SK-N-SH (cell line): ENCODE data around the gene PRAMEF18. TPM values are rescaled to one million over a fixed set of nuclear protein-coding genes. Genes with fewer than 3 reads are reported as not detected.
"Not testable (repeated sequence)": the region's sequence is repeated elsewhere in the genome, so short reads cannot be mapped to it uniquely, and the experiment has no call there.

Experiments used
- CTCF ChIA-PET: fragments of 300-600, 350-600 bp; formaldehyde crosslinking; extraction: SDS; loops from one replicate; lab custom pipeline; 2021; lab: Yijun Ruan, JAX
- POLR2A ChIA-PET: fragments of 350-600 bp; sonication (Branson Sonifier 250); formaldehyde crosslinking; extraction: SDS; loops from one replicate; lab custom pipeline; 2020; ENCODE audit warnings: antibody characterized with exemption, inconsistent platforms; lab: Yijun Ruan, JAX
- DNase-seq: peaks from one replicate; pipeline ENCODE4 v3.0.0; 2012
- H2AFZ ChIP-seq: fragments of 200-600 bp; sonication (generic); 2 replicates; pipeline ENCODE4 v1.8.1; 2016; ENCODE audit warnings: antibody characterized with exemption, mild to moderate bottlenecking, low read depth
- H3F3A ChIP-seq: fragments of 200-600 bp; sonication (generic); replicated peaks from 2 replicates; pipeline ENCODE3; 2016; ENCODE audit warnings: antibody characterized with exemption, mild to moderate bottlenecking; ENCODE audit not compliant: insufficient read depth
- H3K27ac ChIP-seq, 2 experiments: fragments of 200-500 bp in 1 of 2; fragments of 200-600 bp in 1 of 2; sonication (Bioruptor generic) in 1 of 2; sonication (generic), shearing (Covaris generic) in 1 of 2; 2 replicates each; pipeline versions ENCODE4 v1.5.1 to v1.6.1; 2014 to 2016; ENCODE audit warnings: low read depth in 2 of 2, inconsistent platforms in 1 of 2, low read length in 1 of 2, mild to moderate bottlenecking in 1 of 2, mixed read lengths in 1 of 2
- H3K27me3 ChIP-seq: fragments of 200-600 bp; sonication (generic), shearing (Covaris generic); 2 replicates; pipeline ENCODE4 v1.6.1; 2016; ENCODE audit warnings: mixed run types; ENCODE audit not compliant: insufficient read depth
- H3K36me3 ChIP-seq, 2 experiments: fragments of 200-500 bp in 1 of 2; fragments of 200-600 bp in 1 of 2; sonication (Bioruptor generic) in 1 of 2; sonication (generic) in 1 of 2; replicated peaks in 1 of 2; 2 replicates each; pipeline versions ENCODE3 to v1.5.1; 2014 to 2016; ENCODE audit warnings: low read length in 1 of 2, mild to moderate bottlenecking in 1 of 2; ENCODE audit not compliant: insufficient read depth in 2 of 2, control insufficient read depth in 1 of 2
- H3K4me1 ChIP-seq, 2 experiments: fragments of 200-500 bp in 1 of 2; fragments of 200-600 bp in 1 of 2; sonication (Bioruptor generic) in 1 of 2; sonication (generic), shearing (Covaris generic) in 1 of 2; 2 replicates each; pipeline versions ENCODE4 v1.5.1 to v1.6.1; 2014 to 2016; ENCODE audit warnings: low read depth in 1 of 2, low read length in 1 of 2, mixed run types in 1 of 2; ENCODE audit not compliant: insufficient read depth in 2 of 2, control insufficient read depth in 1 of 2
- H3K4me2 ChIP-seq: fragments of 200-600 bp; sonication (generic), shearing (Covaris generic); 2 replicates; pipeline ENCODE4 v1.6.1; 2017; ENCODE audit warnings: mixed run types
- H3K4me3 ChIP-seq, 2 experiments: fragments of 200-500 bp in 1 of 2; fragments of 200-600 bp in 1 of 2; sonication (Bioruptor generic) in 1 of 2; sonication (generic), shearing (Covaris generic) in 1 of 2; 2 replicates each; pipeline versions ENCODE4 v1.5.1 to v1.8.1; 2014 to 2016; ENCODE audit warnings: low read depth in 2 of 2, inconsistent platforms in 1 of 2, low read length in 1 of 2, mild to moderate bottlenecking in 1 of 2, mixed read lengths in 1 of 2, moderate library complexity in 1 of 2
- H3K79me2 ChIP-seq: fragments of 200-600 bp; sonication (generic); 2 replicates; pipeline ENCODE4 v1.8.1; 2017; ENCODE audit warnings: mild to moderate bottlenecking; ENCODE audit not compliant: insufficient read depth
- H3K9ac ChIP-seq: fragments of 200-600 bp; sonication (generic); 2 replicates; pipeline ENCODE4 v1.6.1; 2017; ENCODE audit warnings: mixed run types
- H3K9me2 ChIP-seq: fragments of 200-600 bp; sonication (generic); 2 replicates; pipeline ENCODE4 v1.6.1; 2017; ENCODE audit warnings: mixed run types
- H3K9me3 ChIP-seq: fragments of 200-600 bp; sonication (generic); 2 replicates; pipeline ENCODE4 v1.6.1; 2017; ENCODE audit warnings: mixed run types, mild to moderate bottlenecking, moderate library complexity
- H4K20me1 ChIP-seq: fragments of 200-600 bp; sonication (generic); 2 replicates; pipeline ENCODE4 v1.6.1; 2017; ENCODE audit warnings: mild to moderate bottlenecking, mixed run types; ENCODE audit not compliant: insufficient read depth
- WGBS: methylation state at CpG from one replicate; pipeline ENCODE4 v1.1.6; 2017; ENCODE audit warnings: low lambda C conversion rate; 5-methylcytosine and 5-hydroxymethylcytosine counted together
- polyA plus RNA-seq, 3 experiments: library from polyadenylated mRNA; depleted of rRNA; stranded (reverse); fragments of >200 nt; gene quantifications; 2 replicates each; pipeline ENCODE4 v1.2.3, GENCODE V29; 2012

The PRAMEF18 gene
- polyA plus RNA-seq, 1 of the 3 experiments (the other 2 are of a cell fraction): not detected

GRCh38 chr1:13201309-13201708 is 24.6 kb downstream of the PRAMEF18 start, which contains the start of gene PRAMEF13:
PRAMEF13 (minus strand) TSS chr1:13201409; CDS start chr1:13199589, 1,820 bp downstream.
- H3K9me2 ChIP-seq, H3K9me3 ChIP-seq, H2AFZ ChIP-seq, H3K4me3 ChIP-seq, H3K79me2 ChIP-seq, CTCF ChIA-PET, H3F3A ChIP-seq, H3K9ac ChIP-seq, POLR2A ChIA-PET, H3K36me3 ChIP-seq, H3K27me3 ChIP-seq, H4K20me1 ChIP-seq, DNase-seq, H3K4me2 ChIP-seq, H3K27ac ChIP-seq, H3K4me1 ChIP-seq: not testable (repeated sequence)
- WGBS: no CpG with 5 or more reads among the region's 5 CpGs

Other genes starting within 250 kb of the PRAMEF18 start
- not detected in 2 replicates for gene PRAMEF27, start 169.6 kb downstream of the PRAMEF18 start, polyA plus RNA-seq (2012; rRNA removed)
- not detected in 2 replicates for gene HNRNPCL3, start 165.4 kb downstream of the PRAMEF18 start, polyA plus RNA-seq (2012; rRNA removed)
- not detected in 2 replicates for gene PRAMEF25, start 155.4 kb downstream of the PRAMEF18 start, polyA plus RNA-seq (2012; rRNA removed)
- gene HNRNPCL2, start 109.3 kb downstream of the PRAMEF18 start, polyA plus RNA-seq (2012; rRNA removed): not detected in 2 replicates
- not detected in 2 replicates for gene PRAMEF26, start 70.1 kb downstream of the PRAMEF18 start, polyA plus RNA-seq (2012; rRNA removed)
- not detected in 2 replicates for gene HNRNPCL4, start 60.5 kb downstream of the PRAMEF18 start, polyA plus RNA-seq (2012; rRNA removed)
- not detected in 2 replicates for gene PRAMEF9, start 54.3 kb downstream of the PRAMEF18 start, polyA plus RNA-seq (2012; rRNA removed)
- not detected in 2 replicates for gene PRAMEF13, start 24.7 kb downstream of the PRAMEF18 start, polyA plus RNA-seq (2012; rRNA removed)
- gene PRAMEF5, start 28.0 kb upstream of the PRAMEF18 start, polyA plus RNA-seq (2012; rRNA removed): not detected in 2 replicates
- not detected in 2 replicates for gene PRAMEF8, start 59.0 kb upstream of the PRAMEF18 start, polyA plus RNA-seq (2012; rRNA removed)
- gene PRAMEF33, start 77.4 kb upstream of the PRAMEF18 start, polyA plus RNA-seq (2012; rRNA removed): not detected in 2 replicates
- gene PRAMEF15, start 89.4 kb upstream of the PRAMEF18 start, polyA plus RNA-seq (2012; rRNA removed): not detected in 2 replicates
- not detected in 2 replicates for gene PRAMEF14, start 121.0 kb upstream of the PRAMEF18 start, polyA plus RNA-seq (2012; rRNA removed)
- not detected in 2 replicates for gene PRAMEF19, start 145.8 kb upstream of the PRAMEF18 start, polyA plus RNA-seq (2012; rRNA removed)
- gene PRAMEF17, start 163.5 kb upstream of the PRAMEF18 start, polyA plus RNA-seq (2012; rRNA removed): not detected in 2 replicates
- not detected in 2 replicates for gene PRAMEF20, start 184.3 kb upstream of the PRAMEF18 start, polyA plus RNA-seq (2012; rRNA removed)